ENCODE results near the gene RTN1.

DNA sequence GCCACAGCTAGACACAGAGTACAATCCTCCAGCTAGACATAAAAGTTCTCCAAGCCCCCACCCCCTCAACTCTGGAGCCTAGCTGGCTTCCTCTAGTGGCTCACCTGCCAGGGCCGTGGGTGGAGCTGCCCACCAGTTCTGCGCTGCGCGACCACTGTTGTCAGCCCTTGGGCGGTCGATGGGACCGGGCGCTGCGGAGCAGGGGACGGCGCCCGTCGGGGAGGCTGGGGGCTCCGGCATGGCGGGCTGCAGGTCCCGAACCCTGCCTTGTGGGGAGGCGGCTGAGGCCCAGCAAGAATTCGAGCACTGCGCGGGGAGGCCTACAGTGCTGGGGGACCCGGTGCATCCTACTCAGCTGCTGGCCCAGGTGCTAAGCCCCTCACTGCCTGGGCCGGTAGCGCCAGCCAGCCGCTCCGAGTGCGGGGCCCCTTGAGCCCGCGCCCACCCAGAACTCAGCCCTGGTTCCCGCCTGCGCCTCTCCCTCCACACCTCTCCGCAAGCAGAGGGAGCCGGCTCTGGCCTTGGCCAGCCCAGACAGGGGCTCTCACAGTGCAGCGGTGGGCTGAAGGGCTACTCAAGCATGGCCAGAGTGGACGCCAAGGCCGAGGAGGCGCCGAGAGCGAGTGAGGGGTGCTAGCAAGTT is 51.0 kb downstream of the RTN1 start:
- TF ChIP-seq, protein P1, sequence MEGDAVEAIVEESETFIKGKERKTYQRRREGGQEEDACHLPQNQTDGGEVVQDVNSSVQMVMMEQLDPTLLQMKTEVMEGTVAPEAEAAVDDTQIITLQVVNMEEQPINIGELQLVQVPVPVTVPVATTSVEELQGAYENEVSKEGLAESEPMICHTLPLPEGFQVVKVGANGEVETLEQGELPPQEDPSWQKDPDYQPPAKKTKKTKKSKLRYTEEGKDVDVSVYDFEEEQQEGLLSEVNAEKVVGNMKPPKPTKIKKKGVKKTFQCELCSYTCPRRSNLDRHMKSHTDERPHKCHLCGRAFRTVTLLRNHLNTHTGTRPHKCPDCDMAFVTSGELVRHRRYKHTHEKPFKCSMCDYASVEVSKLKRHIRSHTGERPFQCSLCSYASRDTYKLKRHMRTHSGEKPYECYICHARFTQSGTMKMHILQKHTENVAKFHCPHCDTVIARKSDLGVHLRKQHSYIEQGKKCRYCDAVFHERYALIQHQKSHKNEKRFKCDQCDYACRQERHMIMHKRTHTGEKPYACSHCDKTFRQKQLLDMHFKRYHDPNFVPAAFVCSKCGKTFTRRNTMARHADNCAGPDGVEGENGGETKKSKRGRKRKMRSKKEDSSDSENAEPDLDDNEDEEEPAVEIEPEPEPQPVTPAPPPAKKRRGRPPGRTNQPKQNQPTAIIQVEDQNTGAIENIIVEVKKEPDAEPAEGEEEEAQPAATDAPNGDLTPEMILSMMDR (IDR thresholded peaks at IDR 0.05), result no peak
- TF ChIP-seq EZH2phosphoT487 (IDR thresholded peaks at IDR 0.05; ENCODE audit: borderline replicate concordance, low read depth) (no peak), EP300 (IDR thresholded peaks at IDR 0.05; ENCODE audit: borderline replicate concordance in 1 of 2, low read depth in 1 of 2, low read length in 1 of 2) (no peak), JUND (IDR thresholded peaks at IDR 0.05) (no peak), RFX5 (IDR thresholded peaks at IDR 0.05; ENCODE audit: low read length) (no peak), SMC3 (IDR thresholded peaks at IDR 0.05; ENCODE audit: low read depth, low read length) (no peak)
